Aorta (tissue), 5 donors: ENCODE results near the gene KRTAP5-2. TPM values are rescaled to one million over a fixed set of nuclear protein-coding genes. Genes with fewer than 3 reads are reported as not detected.
"Not testable (repeated sequence)": the region's sequence is repeated elsewhere in the genome, so short reads cannot be mapped to it uniquely, and the experiment has no call there.

Experiments
- ATAC-seq: fragments of 200-7000 bp; cut with Tn5 transposase; one replicate; pipeline ENCODE4 v1.9.1; 2022; ENCODE audit warnings: moderate library complexity; ENCODE audit not compliant: low FRiP score
- DNase-seq, 2 donors: peaks; one replicate each; pipeline ENCODE4 v3.0.0-alpha.2; 2020
- H3K27ac ChIP-seq, 2 donors: one replicate each; pipeline ENCODE4 v1.5.1; 2013; ENCODE audit warnings: low read length in 2 of 2, mild to moderate bottlenecking in 2 of 2, moderate library complexity in 2 of 2, control low read depth in 1 of 2, inconsistent platforms in 1 of 2, low read depth in 1 of 2
- H3K27me3 ChIP-seq, 2 donors: one replicate each; pipeline ENCODE4 v1.6.1; 2013; ENCODE audit warnings: control low read depth in 1 of 2, low read length in 1 of 2, mild to moderate bottlenecking in 1 of 2, moderate library complexity in 1 of 2; ENCODE audit not compliant: insufficient read depth in 2 of 2, control insufficient read depth in 1 of 2
- H3K36me3 ChIP-seq, 2 donors: one replicate each; pipeline ENCODE4 v1.6.1; 2013; ENCODE audit warnings: control low read depth in 1 of 2, low read length in 1 of 2, mild to moderate bottlenecking in 1 of 2; ENCODE audit not compliant: insufficient read depth in 2 of 2, control insufficient read depth in 1 of 2
- H3K4me1 ChIP-seq, 2 donors: one replicate each; pipeline ENCODE4 v1.6.1; 2013; ENCODE audit warnings: low read length in 2 of 2, control low read depth in 1 of 2, mild to moderate bottlenecking in 1 of 2, moderate library complexity in 1 of 2; ENCODE audit not compliant: insufficient read depth in 2 of 2, control insufficient read depth in 1 of 2
- H3K4me3 ChIP-seq, 2 donors: one replicate each; pipeline ENCODE4 v1.5.1; 2013; ENCODE audit warnings: low read length in 2 of 2, control low read depth in 1 of 2, mild to moderate bottlenecking in 1 of 2
- H3K9me3 ChIP-seq: one replicate; pipeline ENCODE4 v1.6.1; 2013; ENCODE audit warnings: mild to moderate bottlenecking, low read length; ENCODE audit not compliant: control insufficient read depth
- WGBS, 2 donors: extraction: QIAGEN DNeasy Blood & Tissue Kit; methylation state at CpG; one replicate each; pipeline ENCODE4 v1.1.7; 2013; 5-methylcytosine and 5-hydroxymethylcytosine counted together
- intact Hi-C, 2 donors: fragments of 100-400 bp; cut with DNase I; formaldehyde crosslinking; loops; one replicate each; pipeline versions ENCODE4 v1.14.2 to v1.15.0; 2022
- polyA plus RNA-seq, 2 donors: library from polyadenylated mRNA; stranded (reverse); fragments of 200-250 nt; gene quantifications; one replicate each; pipeline ENCODE4 v1.2.3, GENCODE V29; 2013
- total RNA-seq, 2 donors: library from RNA; stranded (reverse); fragmentation: NEBNext Ultra II Directional; extraction: Animal tissue kit (Norgen Biotek cat#: 25700); gene quantifications; one replicate each; pipeline ENCODE4 v1.2.1, GENCODE V29; 2021
- donor health status: healthy with polysubstance abuse.
- donor health status: Bipolar disorder and iron deficiency.
- donor health status: DM: no; HTN: no; CAD: no.
- donor health status: DM: no; HTN: no; CAD: no.
- donor health status: DM: yes; HTN: yes; CAD: no.

The KRTAP5-2 gene
- total and polyA plus RNA-seq, 4 donors = not detected

- H3K27me3 ChIP-seq = no peaks in the 10 kb centered on the region
- no peak for ATAC-seq
- intact Hi-C loops = no loop called here
These were observed 10.3 kb upstream of the KRTAP5-2 start, which contains the start of gene KRTAP5-3 for GRCh38 chr11:1608363-1608762. Gene KRTAP5-3 (minus strand): TSS chr11:1608463. CDS start chr11:1608385, 78 bp downstream.

GRCh38 chr11:1607901-1608300, 9.8 kb upstream of the KRTAP5-2 start:
- DNase-seq, H3K9me3 ChIP-seq, H3K4me1 ChIP-seq, H3K36me3 ChIP-seq, H3K27me3 ChIP-seq, ATAC-seq, H3K27ac ChIP-seq, H3K4me3 ChIP-seq, intact Hi-C loops: not testable (repeated sequence)
- 55 to 57% methylated on average over 5 of the region's 5 CpGs for WGBS, 2 donors

More at GRCh38 chr11:1608363-1608762, 10.3 kb upstream of the KRTAP5-2 start, which contains the start of gene KRTAP5-3:
- no peaks in the 10 kb centered on the region for H3K9me3 ChIP-seq
- no peak for DNase-seq
- no peak within 1 kb of the TSS for H3K27ac ChIP-seq
- no peaks in the 10 kb centered on the region for H3K36me3 ChIP-seq
- no peaks in the 10 kb centered on the region for H3K4me1 ChIP-seq
- no peak within 1 kb of the TSS for H3K4me3 ChIP-seq
- WGBS, 2 donors = 77 to 78% methylated on average over 4 of the region's 4 CpGs

- 35 to 44% methylated on average over 18 of the region's 18 CpGs for WGBS, 2 donors
- H3K27me3 ChIP-seq, H3K27ac ChIP-seq, DNase-seq, H3K9me3 ChIP-seq, H3K4me3 ChIP-seq, intact Hi-C loops, H3K36me3 ChIP-seq, H3K4me1 ChIP-seq: not testable (repeated sequence)
- peak; percentile 36 for ATAC-seq
These were observed 9.2 kb upstream of the KRTAP5-2 start for GRCh38 chr11:1607156-1607845.

- H3K9me3 ChIP-seq, H3K27ac ChIP-seq, H3K27me3 ChIP-seq, DNase-seq, ATAC-seq, intact Hi-C loops, H3K4me1 ChIP-seq, H3K36me3 ChIP-seq, H3K4me3 ChIP-seq: not testable (repeated sequence)
- 82 to 89% methylated on average over 13 of the region's 13 CpGs for WGBS, 2 donors
These were observed 7.8 kb upstream of the KRTAP5-2 start for GRCh38 chr11:1605923-1606322.

GRCh38 chr11:1604711-1605110, 6.6 kb upstream of the KRTAP5-2 start:
- Histone ChIP-seq H3K4me3 (no peak overlapping the region), H3K27ac (no peak overlapping the region), H3K9me3 (no peaks in the 10 kb centered on the region), H3K4me1 (no peaks in the 10 kb centered on the region), H3K36me3 (no peaks in the 10 kb centered on the region), H3K27me3 (no peaks in the 10 kb centered on the region)
- DNase-seq = no peak
- ATAC-seq = no peak
- intact Hi-C loops = no loop called here
- WGBS, 2 donors = 86 to 87% methylated on average over 7 of the region's 7 CpGs

GRCh38 chr11:1604181-1604580, 6.1 kb upstream of the KRTAP5-2 start:
- intact Hi-C loops = no loop called here
- no peaks in the 10 kb centered on the region for H3K27me3 ChIP-seq
- H3K4me1 ChIP-seq = no peaks in the 10 kb centered on the region
- H3K9me3 ChIP-seq = no peaks in the 10 kb centered on the region
- WGBS, 2 donors = 89 to 90% methylated on average over 11 of the region's 11 CpGs
- no peak overlapping the region for H3K27ac ChIP-seq
- no peaks in the 10 kb centered on the region for H3K36me3 ChIP-seq
- H3K4me3 ChIP-seq = no peak overlapping the region
- no peak for ATAC-seq
- no peak for DNase-seq

- WGBS, 2 donors = 63 to 74% methylated on average over 1 of the region's 1 CpG
- DNase-seq (no peak), ATAC-seq (no peak)
- H3K36me3 ChIP-seq = no peaks in the 10 kb centered on the region
- intact Hi-C loops = no loop called here
- H3K27ac ChIP-seq = no peak overlapping the region
- H3K9me3 ChIP-seq = no peaks in the 10 kb centered on the region
- H3K4me3 ChIP-seq = no peak overlapping the region
- no peaks in the 10 kb centered on the region for H3K4me1 ChIP-seq
- no peaks in the 10 kb centered on the region for H3K27me3 ChIP-seq
These were observed 5.5 kb upstream of the KRTAP5-2 start for GRCh38 chr11:1603629-1604028.

GRCh38 chr11:1601663-1602062, 3.6 kb upstream of the KRTAP5-2 start:
- DNase-seq, H3K9me3 ChIP-seq, H3K36me3 ChIP-seq, H3K27me3 ChIP-seq, H3K27ac ChIP-seq, H3K4me1 ChIP-seq, ATAC-seq, intact Hi-C loops, H3K4me3 ChIP-seq: not testable (repeated sequence)
- 50 to 62% methylated on average over 3 of the region's 3 CpGs for WGBS, 2 donors

- Histone ChIP-seq H3K9me3 (no peaks in the 10 kb centered on the region), H3K4me3 (no peak overlapping the region), H3K27ac (no peak overlapping the region), H3K36me3 (no peaks in the 10 kb centered on the region), H3K27me3 (no peaks in the 10 kb centered on the region), H3K4me1 (no peaks in the 10 kb centered on the region)
- intact Hi-C loops = no loop called here
- 71 to 77% methylated on average over 5 of the region's 5 CpGs for WGBS, 2 donors
- DNase-seq = no peak
- no peak for ATAC-seq
These were observed 2.5 kb upstream of the KRTAP5-2 start for GRCh38 chr11:1600626-1601025.
